ENCODE results near the gene BOD1L2.

Gene BOD1L2

DNA sequence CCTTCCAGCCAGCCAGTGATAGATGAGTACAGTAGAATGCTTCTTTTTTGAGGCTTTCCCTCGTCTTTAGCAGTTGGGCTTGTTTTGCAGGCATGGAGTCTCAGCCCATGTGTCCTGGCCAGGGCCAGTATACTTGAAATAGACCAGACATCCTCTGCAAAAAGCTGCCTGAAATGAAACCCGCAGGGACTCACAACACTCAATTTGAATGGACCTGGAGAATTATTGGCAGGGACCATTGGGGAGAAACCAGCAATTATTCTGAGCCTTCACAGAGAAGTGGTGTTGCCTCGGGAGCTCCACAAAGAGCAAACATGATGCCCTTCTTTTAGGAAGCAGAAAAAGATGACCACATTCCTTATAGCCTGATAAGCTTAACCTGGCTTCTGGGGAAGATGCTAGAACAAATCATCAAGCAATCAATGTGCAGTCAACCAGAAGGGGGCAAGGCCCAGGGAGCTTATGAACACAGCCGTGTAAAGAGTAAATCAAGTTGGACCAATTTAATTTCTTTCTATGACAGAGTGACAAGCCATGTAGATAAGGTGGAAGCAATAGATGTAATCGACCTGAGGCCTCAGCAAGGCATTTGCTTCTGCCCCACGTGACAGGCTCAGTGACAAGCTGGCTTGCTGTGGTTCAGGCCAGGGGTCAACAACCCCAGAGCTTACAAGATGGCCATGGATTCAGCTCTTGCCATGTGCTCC is 42.1 kb downstream of the BOD1L2 start:
- H3K4me1 ChIP-seq (ENCODE audit: control insufficient read depth in 2 of 2, insufficient read depth in 1 of 2, low read depth in 1 of 2, low read length in 2 of 2): no peaks in the 10 kb centered on the region
- H2BK12ac ChIP-seq (ENCODE audit: low read length): no peak overlapping the region
- H3K4me3 ChIP-seq (ENCODE audit: low read length in 2 of 2): no peak overlapping the region
- H3K27ac ChIP-seq (replicated peaks; ENCODE audit: low read length): no peak overlapping the region
- H2BK5ac ChIP-seq (ENCODE audit: low read length): no peak overlapping the region
- no peaks in the 10 kb centered on the region for H3K27me3 ChIP-seq (ENCODE audit: control insufficient read depth in 3 of 3, insufficient read depth in 3 of 3, low read depth in 1 of 3, low read length in 3 of 3)
- H3K36me3 ChIP-seq (replicated peaks in 1 of 2; ENCODE audit: control insufficient read depth in 2 of 2, insufficient read depth in 2 of 2, low read length in 2 of 2): no peaks in the 10 kb centered on the region
- no peak overlapping the region for H2BK15ac ChIP-seq (ENCODE audit: low read length)
- H3K23ac ChIP-seq (ENCODE audit: low read depth, low read length, poor library complexity): no peak overlapping the region
- no peak overlapping the region for H2AK5ac ChIP-seq (ENCODE audit: low read depth, low read length)
- H3K14ac ChIP-seq (ENCODE audit: low read length): no peak overlapping the region
- H2BK120ac ChIP-seq (ENCODE audit: low read depth, low read length): no peak overlapping the region
- no peak overlapping the region for H2AFZ ChIP-seq (ENCODE audit: low read length)
- H3K9me3 ChIP-seq (replicated peaks in 1 of 2; ENCODE audit: control insufficient read depth in 2 of 2, insufficient read depth in 1 of 2, low read depth in 1 of 2, low read length in 2 of 2): peaks cover 3 to 6% of the 10 kb centered on the region in 2 donors
- no peak for DNase-seq (ENCODE audit: low spot score)
- H3K9ac ChIP-seq (ENCODE audit: low read depth, low read length, poor library complexity): no peak overlapping the region
- no peak overlapping the region for H3K4ac ChIP-seq (ENCODE audit: low read length)
- H3K79me1 ChIP-seq (ENCODE audit: low read depth, low read length): no peaks in the 10 kb centered on the region
- H3K18ac ChIP-seq (ENCODE audit: low read length): no peak overlapping the region
- WGBS, 2 donors (ENCODE audit: extremely low coverage in 2 of 2, insufficient read length in 2 of 2, insufficient replicate concordance in 1 of 2): no CpG with 5 or more reads among the region's 6 CpGs
- no peak overlapping the region for H3K4me2 ChIP-seq (ENCODE audit: insufficient read depth, low read length, poor library complexity, severe bottlenecking)
- no peak overlapping the region for H4K8ac ChIP-seq (ENCODE audit: low read depth, low read length)
- no peak overlapping the region for H4K91ac ChIP-seq (ENCODE audit: low read depth, low read length, poor library complexity)

DNA sequence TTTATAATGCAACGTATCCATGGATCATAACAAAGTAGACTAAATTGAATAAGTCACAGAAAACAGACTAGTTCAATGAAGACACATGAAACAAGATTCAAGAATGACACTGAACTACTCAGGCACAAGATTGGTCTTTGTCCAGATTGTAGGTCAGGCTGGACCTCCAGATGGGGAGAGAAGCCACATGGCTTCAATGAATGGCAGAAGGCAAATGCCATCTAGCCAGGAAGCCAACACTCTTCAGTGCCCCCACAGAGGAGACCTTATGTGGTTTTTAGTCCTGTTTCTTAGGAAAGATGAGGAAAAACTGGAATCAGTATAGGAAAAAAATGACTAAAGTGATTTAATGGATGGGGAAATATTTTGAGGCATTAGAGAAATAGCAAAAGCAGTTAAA is 43.1 kb downstream of the BOD1L2 start:
- no peak overlapping the region for H2AFZ ChIP-seq (ENCODE audit: low read length)
- no peak for DNase-seq (ENCODE audit: low spot score)
- H3K9me3 ChIP-seq (replicated peaks in 1 of 2; ENCODE audit: control insufficient read depth in 2 of 2, insufficient read depth in 1 of 2, low read depth in 1 of 2, low read length in 2 of 2): peaks cover 3 to 6% of the 10 kb centered on the region in 2 donors
- H3K23ac ChIP-seq (ENCODE audit: low read depth, low read length, poor library complexity): no peak overlapping the region
- H3K9ac ChIP-seq (ENCODE audit: low read depth, low read length, poor library complexity): no peak overlapping the region
- no peak overlapping the region for H2BK15ac ChIP-seq (ENCODE audit: low read length)
- no peak overlapping the region for H2BK12ac ChIP-seq (ENCODE audit: low read length)
- H3K79me1 ChIP-seq (ENCODE audit: low read depth, low read length): no peaks in the 10 kb centered on the region
- no peaks in the 10 kb centered on the region for H3K27me3 ChIP-seq (ENCODE audit: control insufficient read depth in 3 of 3, insufficient read depth in 3 of 3, low read depth in 1 of 3, low read length in 3 of 3)
- H3K4me2 ChIP-seq (ENCODE audit: insufficient read depth, low read length, poor library complexity, severe bottlenecking): no peak overlapping the region
- no peak overlapping the region for H4K91ac ChIP-seq (ENCODE audit: low read depth, low read length, poor library complexity)
- H3K27ac ChIP-seq (replicated peaks; ENCODE audit: low read length): no peak overlapping the region
- H3K4ac ChIP-seq (ENCODE audit: low read length): no peak overlapping the region
- H3K4me1 ChIP-seq (ENCODE audit: control insufficient read depth in 2 of 2, insufficient read depth in 1 of 2, low read depth in 1 of 2, low read length in 2 of 2): no peaks in the 10 kb centered on the region
- H3K36me3 ChIP-seq (replicated peaks in 1 of 2; ENCODE audit: control insufficient read depth in 2 of 2, insufficient read depth in 2 of 2, low read length in 2 of 2): no peaks in the 10 kb centered on the region
- H2BK5ac ChIP-seq (ENCODE audit: low read length): no peak overlapping the region
- no peak overlapping the region for H2AK5ac ChIP-seq (ENCODE audit: low read depth, low read length)
- H3K18ac ChIP-seq (ENCODE audit: low read length): no peak overlapping the region
- no peak overlapping the region for H3K4me3 ChIP-seq (ENCODE audit: low read length in 2 of 2)
- no peak overlapping the region for H4K8ac ChIP-seq (ENCODE audit: low read depth, low read length)
- H2BK120ac ChIP-seq (ENCODE audit: low read depth, low read length): no peak overlapping the region
- no CpG with 5 or more reads among the region's 1 CpG for WGBS, 2 donors (ENCODE audit: extremely low coverage in 2 of 2, insufficient read length in 2 of 2, insufficient replicate concordance in 1 of 2)
- no peak overlapping the region for H3K14ac ChIP-seq (ENCODE audit: low read length)

GRCh38 chr18:57194070-57194469 is 47.2 kb downstream of the BOD1L2 start:
- H4K91ac ChIP-seq (ENCODE audit: low read depth, low read length, poor library complexity): no peak overlapping the region
- H3K27me3 ChIP-seq (ENCODE audit: control insufficient read depth in 3 of 3, insufficient read depth in 3 of 3, low read depth in 1 of 3, low read length in 3 of 3): no peaks in the 10 kb centered on the region
- no peak overlapping the region for H2AFZ ChIP-seq (ENCODE audit: low read length)
- WGBS, 2 donors (ENCODE audit: extremely low coverage in 2 of 2, insufficient read length in 2 of 2, insufficient replicate concordance in 1 of 2): no CpG with 5 or more reads among the region's 3 CpGs
- no peak overlapping the region for H2AK5ac ChIP-seq (ENCODE audit: low read depth, low read length)
- H2BK120ac ChIP-seq (ENCODE audit: low read depth, low read length): no peak overlapping the region
- no peak overlapping the region for H3K4me2 ChIP-seq (ENCODE audit: insufficient read depth, low read length, poor library complexity, severe bottlenecking)
- H2BK12ac ChIP-seq (ENCODE audit: low read length): no peak overlapping the region
- H2BK15ac ChIP-seq (ENCODE audit: low read length): no peak overlapping the region
- H3K23ac ChIP-seq (ENCODE audit: low read depth, low read length, poor library complexity): no peak overlapping the region
- H3K9me3 ChIP-seq (replicated peaks in 1 of 2; ENCODE audit: control insufficient read depth in 2 of 2, insufficient read depth in 1 of 2, low read depth in 1 of 2, low read length in 2 of 2): no peaks in the 10 kb centered on the region
- no peak overlapping the region for H3K4me3 ChIP-seq (ENCODE audit: low read length in 2 of 2)
- H3K9ac ChIP-seq (ENCODE audit: low read depth, low read length, poor library complexity): no peak overlapping the region
- H3K14ac ChIP-seq (ENCODE audit: low read length): no peak overlapping the region
- H3K36me3 ChIP-seq (replicated peaks in 1 of 2; ENCODE audit: control insufficient read depth in 2 of 2, insufficient read depth in 2 of 2, low read length in 2 of 2): no peaks in the 10 kb centered on the region
- H3K18ac ChIP-seq (ENCODE audit: low read length): no peak overlapping the region
- H4K8ac ChIP-seq (ENCODE audit: low read depth, low read length): no peak overlapping the region
- H3K4me1 ChIP-seq (ENCODE audit: control insufficient read depth in 2 of 2, insufficient read depth in 1 of 2, low read depth in 1 of 2, low read length in 2 of 2): no peaks in the 10 kb centered on the region
- no peak overlapping the region for H2BK5ac ChIP-seq (ENCODE audit: low read length)
- H3K79me1 ChIP-seq (ENCODE audit: low read depth, low read length): no peaks in the 10 kb centered on the region
- DNase-seq (ENCODE audit: low spot score): no peak
- no peak overlapping the region for H3K27ac ChIP-seq (replicated peaks; ENCODE audit: low read length)
- H3K4ac ChIP-seq (ENCODE audit: low read length): no peak overlapping the region

- no peaks in the 10 kb centered on the region for H3K27me3 ChIP-seq (ENCODE audit: control insufficient read depth in 3 of 3, insufficient read depth in 3 of 3, low read depth in 1 of 3, low read length in 3 of 3)
- DNase-seq (ENCODE audit: low spot score): no peak
Observed at GRCh38 chr18:57194622-57195021, 47.7 kb downstream of the BOD1L2 start.

More at GRCh38 chr18:57194622-57195021, 47.7 kb downstream of the BOD1L2 start:
- Histone ChIP-seq H3K23ac (ENCODE audit: low read depth, low read length, poor library complexity) (no peak overlapping the region), H2AK5ac (ENCODE audit: low read depth, low read length) (no peak overlapping the region), H3K79me1 (ENCODE audit: low read depth, low read length) (no peaks in the 10 kb centered on the region), H3K27ac (replicated peaks; ENCODE audit: low read length) (no peak overlapping the region), H3K4ac (ENCODE audit: low read length) (no peak overlapping the region), H2BK12ac (ENCODE audit: low read length) (no peak overlapping the region), H4K91ac (ENCODE audit: low read depth, low read length, poor library complexity) (no peak overlapping the region), H2AFZ (ENCODE audit: low read length) (no peak overlapping the region), H2BK5ac (ENCODE audit: low read length) (no peak overlapping the region), H3K9ac (ENCODE audit: low read depth, low read length, poor library complexity) (no peak overlapping the region), H2BK15ac (ENCODE audit: low read length) (no peak overlapping the region), H4K8ac (ENCODE audit: low read depth, low read length) (no peak overlapping the region), H3K18ac (ENCODE audit: low read length) (no peak overlapping the region), H3K4me2 (ENCODE audit: insufficient read depth, low read length, poor library complexity, severe bottlenecking) (no peak overlapping the region), H3K9me3 (replicated peaks in 1 of 2; ENCODE audit: control insufficient read depth in 2 of 2, insufficient read depth in 1 of 2, low read depth in 1 of 2, low read length in 2 of 2) (no peaks in the 10 kb centered on the region), H3K14ac (ENCODE audit: low read length) (no peak overlapping the region), H2BK120ac (ENCODE audit: low read depth, low read length) (no peak overlapping the region), H3K36me3 (replicated peaks in 1 of 2; ENCODE audit: control insufficient read depth in 2 of 2, insufficient read depth in 2 of 2, low read length in 2 of 2) (no peaks in the 10 kb centered on the region), H3K4me1 (ENCODE audit: control insufficient read depth in 2 of 2, insufficient read depth in 1 of 2, low read depth in 1 of 2, low read length in 2 of 2) (no peaks in the 10 kb centered on the region), H3K4me3 (ENCODE audit: low read length in 2 of 2) (no peak overlapping the region)
- WGBS, 2 donors (ENCODE audit: extremely low coverage in 2 of 2, insufficient read length in 2 of 2, insufficient replicate concordance in 1 of 2): no CpG with 5 or more reads among the region's 3 CpGs
